Common myeloid progenitor, CD34-positive (primary cell): ENCODE data around the gene ITGA3.

Experiments used
- CTCF ChIA-PET: fragments of 350-600 bp; sonication (Branson Sonifier 250); formaldehyde crosslinking; loops from one replicate; lab custom pipeline; 2021; ENCODE audit warnings: antibody characterized with exemption; lab: Charles Lee
- POLR2A ChIA-PET: fragments of 350-600 bp; sonication (Branson Sonifier 250); formaldehyde crosslinking; loops from one replicate; lab custom pipeline; 2021; ENCODE audit warnings: antibody characterized with exemption; lab: Charles Lee
- DNase-seq, 3 donors: peaks; one replicate each; pipeline versions ENCODE4 v3.0.0 to v3.0.0-alpha.2; 2013
- H3K27ac ChIP-seq, 2 experiments: 1 replicate in 1 of 2; 2 replicates in 1 of 2; pipeline ENCODE4 v1.7.0; 2013; ENCODE audit warnings: inconsistent platforms in 2 of 2, low read length in 2 of 2, mild to moderate bottlenecking in 2 of 2, low read depth in 1 of 2, moderate library complexity in 1 of 2; ENCODE audit not compliant: severe bottlenecking in 2 of 2, insufficient read depth in 1 of 2, poor library complexity in 1 of 2
- H3K27me3 ChIP-seq, 5 experiments: replicated peaks in 2 of 5; 1 replicate in 3 of 5; 2 replicates in 2 of 5; pipeline versions ENCODE4 v1.6.1 to v1.7.0; 2013; ENCODE audit warnings: low read length in 4 of 5, mild to moderate bottlenecking in 2 of 5, moderate library complexity in 2 of 5, inconsistent platforms in 1 of 5; ENCODE audit not compliant: insufficient read depth in 5 of 5, control insufficient read depth in 4 of 5
- H3K36me3 ChIP-seq, 4 experiments: 1 replicate in 2 of 4; 2 replicates in 2 of 4; pipeline versions ENCODE4 v1.6.1 to v1.7.0; 2013; ENCODE audit warnings: low read length in 3 of 4, control low read depth in 1 of 4, mild to moderate bottlenecking in 1 of 4; ENCODE audit not compliant: control insufficient read depth in 4 of 4, insufficient read depth in 4 of 4
- H3K4me1 ChIP-seq, 4 experiments: 1 replicate in 3 of 4; 2 replicates in 1 of 4; pipeline versions ENCODE4 v1.6.1 to v1.7.1; 2013; ENCODE audit warnings: low read length in 3 of 4, mild to moderate bottlenecking in 3 of 4, control low read depth in 1 of 4, inconsistent platforms in 1 of 4, moderate library complexity in 1 of 4; ENCODE audit not compliant: control insufficient read depth in 4 of 4, insufficient read depth in 4 of 4; ENCODE audit errors: control extremely low read depth in 1 of 4
- H3K4me3 ChIP-seq, 7 experiments: 1 replicate in 4 of 7; 2 replicates in 3 of 7; pipeline versions ENCODE4 v1.5.1 to v1.7.0; 2013; ENCODE audit warnings: mild to moderate bottlenecking in 7 of 7, low read length in 6 of 7, moderate library complexity in 6 of 7, inconsistent platforms in 2 of 7, low read depth in 2 of 7, control low read depth in 1 of 7; ENCODE audit not compliant: insufficient read depth in 4 of 7, control insufficient read depth in 1 of 7; ENCODE audit errors: extremely low read depth in 1 of 7
- H3K9me3 ChIP-seq, 5 experiments: 1 replicate in 4 of 5; 2 replicates in 1 of 5; pipeline versions ENCODE4 v1.6.1 to v1.7.1; 2013; ENCODE audit warnings: low read length in 4 of 5, mild to moderate bottlenecking in 2 of 5, inconsistent platforms in 1 of 5, low read depth in 1 of 5, moderate library complexity in 1 of 5; ENCODE audit not compliant: control insufficient read depth in 4 of 5, insufficient read depth in 2 of 5; ENCODE audit errors: control extremely low read depth in 1 of 5
- WGBS: methylation state at CpG from one replicate; pipeline ENCODE4 v1.1.5; 2013; ENCODE audit not compliant: insufficient coverage; 5-methylcytosine and 5-hydroxymethylcytosine counted together

The ITGA3 gene

GRCh38 chr17:50134206-50135110 is 78.5 kb downstream of the ITGA3 start:
- Histone ChIP-seq H3K27ac (no peak overlapping the region), H3K4me1 (peaks cover 0 to 18% (median 14%) of the 10 kb centered on the region in 4 experiments), H3K27me3 (peaks cover 0 to 10% (median 4%) of the 10 kb centered on the region in 5 experiments), H3K36me3 (peaks cover 32 to 65% (median 46%) of the 10 kb centered on the region in 4 experiments), H3K9me3 (no peaks in the 10 kb centered on the region), H3K4me3 (no peak overlapping the region)
- POLR2A ChIA-PET = no interaction called here
- no peak for DNase-seq
- CTCF ChIA-PET = interaction anchor here (3.0 to 9.0 kb wide), 2 partner anchors 18 to 27 kb away, joined by 25 to 98 read pairs; no protein-coding TSS in a partner anchor
- 92% methylated on average over 12 of the region's 16 CpGs for WGBS

GRCh38 chr17:50135316-50136095 is 79.6 kb downstream of the ITGA3 start:
- 92% methylated on average over 13 of the region's 16 CpGs for WGBS

GRCh38 chr17:50136096-50136687 is 80.3 kb downstream of the ITGA3 start:
- Histone ChIP-seq H3K27me3 (no peaks in the 10 kb centered on the region), H3K9me3 (no peaks in the 10 kb centered on the region), H3K36me3 (peaks cover 32 to 82% (median 54%) of the 10 kb centered on the region in 4 experiments), H3K4me1 (peaks cover 3 to 22% (median 21%) of the 10 kb centered on the region in 4 experiments), H3K4me3 (no peak overlapping the region), H3K27ac (no peak overlapping the region)
- POLR2A ChIA-PET = no interaction called here
- DNase-seq = no peak
- CTCF ChIA-PET = interaction anchor here (0.8 to 9.0 kb wide), 7 partner anchors 10 to 33 kb away, joined by 3 to 98 read pairs (median 4); no protein-coding TSS in a partner anchor
- 99% methylated on average over 8 of the region's 11 CpGs for WGBS

More at GRCh38 chr17:50135316-50136095, 79.6 kb downstream of the ITGA3 start:
- H3K36me3 ChIP-seq = peaks cover 32 to 75% (median 49%) of the 10 kb centered on the region in 4 experiments
- ChIA-PET POLR2A (no interaction called here), CTCF (interaction anchor here (0.8 to 9.0 kb wide), 5 partner anchors 11 to 34 kb away, joined by 3 to 98 read pairs (median 8); no protein-coding TSS in a partner anchor)
- H3K27ac ChIP-seq = no peak overlapping the region
- no peaks in the 10 kb centered on the region for H3K9me3 ChIP-seq
- no peak for DNase-seq
- peaks cover 0 to 7% (median 4%) of the 10 kb centered on the region in 5 experiments for H3K27me3 ChIP-seq
- H3K4me1 ChIP-seq = peaks cover 3 to 20% (median 19%) of the 10 kb centered on the region in 4 experiments
- H3K4me3 ChIP-seq = no peak overlapping the region

- CTCF ChIA-PET = interaction anchor here (0.8 to 9.0 kb wide), 9 partner anchors 10 to 97 kb away, joined by 3 to 98 read pairs (median 8); partner anchors contain the start of gene PPP1R9B
- 100% methylated on average over 4 of the region's 4 CpGs for WGBS
- POLR2A ChIA-PET = no interaction called here
- H3K36me3 ChIP-seq = peaks cover 32 to 90% (median 57%) of the 10 kb centered on the region in 4 experiments
- H3K27me3 ChIP-seq = no peaks in the 10 kb centered on the region
- H3K27ac ChIP-seq = no peak overlapping the region
- no peak overlapping the region for H3K4me3 ChIP-seq
- no peak for DNase-seq
- peaks cover 0 to 2% (median 0%) of the 10 kb centered on the region in 5 experiments for H3K9me3 ChIP-seq
- H3K4me1 ChIP-seq = peaks cover 3 to 30% (median 29%) of the 10 kb centered on the region in 4 experiments
These were observed 81.1 kb downstream of the ITGA3 start for GRCh38 chr17:50137042-50137441.

GRCh38 chr17:50139185-50139783 is 83.4 kb downstream of the ITGA3 start:
- 94% methylated on average over 14 of the region's 15 CpGs for WGBS
- Histone ChIP-seq H3K27ac (no peak overlapping the region), H3K4me1 (peaks cover 3 to 42% (median 41%) of the 10 kb centered on the region in 4 experiments), H3K27me3 (no peaks in the 10 kb centered on the region), H3K9me3 (peaks cover 0 to 2% (median 0%) of the 10 kb centered on the region in 5 experiments), H3K36me3 (peaks cover 30 to 98% (median 72%) of the 10 kb centered on the region in 4 experiments), H3K4me3 (no peak overlapping the region)
- CTCF ChIA-PET = interaction anchor here (1.0 to 9.0 kb wide), 16 partner anchors 9 to 133 kb away, joined by 3 to 98 read pairs (median 6); partner anchors contain the start of genes PDK2, PPP1R9B and SAMD14
- POLR2A ChIA-PET = interaction anchor here (1.1 to 3.3 kb wide), 2 partner anchors 10 to 12 kb away, joined by 6 to 13 read pairs; no protein-coding TSS in a partner anchor
- DNase-seq = no peak
